HepG2 (cell line): Measurements from ENCODE around the gene BATF2. TPM values are rescaled to one million over a fixed set of nuclear protein-coding genes. Genes with fewer than 3 reads are reported as not detected.

Experiments used
- AGO2 ChIP-seq: fragments of 200-400 bp; formaldehyde crosslinking; optimal IDR thresholded peaks from 2 replicates; pipeline ENCODE3; 2017; ENCODE audit warnings: mild to moderate bottlenecking, low read depth, low read length, moderate library complexity
- HOXA9 ChIP-seq: sonication (generic); formaldehyde crosslinking; IDR thresholded peaks from 2 replicates; pipeline ENCODE4 v1.8.1; 2022; ENCODE audit warnings: missing genetic modification reagents, mild to moderate bottlenecking, moderate library complexity, borderline replicate concordance
- IKZF4 ChIP-seq: sonication (generic); formaldehyde crosslinking; IDR thresholded peaks from 2 replicates; pipeline ENCODE4 v1.5.1; 2020; ENCODE audit warnings: borderline replicate concordance, mild to moderate bottlenecking, low read depth, missing genetic modification reagents; ENCODE audit errors: not compliant biosample characterization
- ISX ChIP-seq: sonication (generic); formaldehyde crosslinking; conservative IDR thresholded peaks from 2 replicates; pipeline ENCODE4 v1.5.0; 2020; ENCODE audit warnings: missing genetic modification reagents
- REXO4 ChIP-seq: sonication (generic); formaldehyde crosslinking; IDR thresholded peaks from 2 replicates; pipeline ENCODE4 v1.8.0; 2022; ENCODE audit warnings: missing genetic modification reagents, mild to moderate bottlenecking, borderline replicate concordance
- ZFYVE20 ChIP-seq: sonication (generic); formaldehyde crosslinking; IDR thresholded peaks from 2 replicates; pipeline ENCODE4 v1.8.0; 2023; ENCODE audit warnings: low read depth, mild to moderate bottlenecking, moderate library complexity, missing genetic modification reagents, borderline replicate concordance
- ZNF17 ChIP-seq: sonication (generic); formaldehyde crosslinking; IDR thresholded peaks from 2 replicates; pipeline ENCODE4 v1.5.0; 2020; ENCODE audit warnings: mild to moderate bottlenecking, missing genetic modification reagents
- polyA plus RNA-seq, 8 experiments: library from polyadenylated mRNA; depleted of rRNA in 3 of 8; stranded (reverse) in 7 of 8; unstranded in 1 of 8; fragments of >200 nt; fragmentation: Illumina TruSeq in 4 of 8; extraction: Trizol in 4 of 8; gene quantifications; 2 replicates each; pipeline versions ENCODE4 v1.2.1 to v1.2.3, GENCODE V29; 2011 to 2016; ENCODE audit warnings: low read depth in 4 of 8, missing spikeins in 1 of 8, mixed read lengths in 1 of 8; ENCODE audit not compliant: insufficient read depth in 1 of 8
- total RNA-seq, 5 experiments: library from RNA; depleted of rRNA; stranded (reverse); fragments of >200 nt; fragmentation: Illumina TruSeq; extraction: Trizol; gene quantifications; 2 replicates each; pipeline ENCODE4 v1.2.3, GENCODE V29; 2016; ENCODE audit warnings: low read depth in 1 of 5
- TF ChIP-seq, protein P1 (sequence below): IDR thresholded peaks from 2 replicates; pipeline ENCODE4 v1.6.1; 2016; ENCODE audit warnings: mild to moderate bottlenecking
- TF ChIP-seq, protein P2 (sequence below): sonication (generic); formaldehyde crosslinking; IDR thresholded peaks from 2 replicates; pipeline ENCODE4 v1.4.0; 2020; ENCODE audit warnings: missing genetic modification reagents, borderline replicate concordance
- TF ChIP-seq, protein P3 (sequence below): sonication (generic); formaldehyde crosslinking; IDR thresholded peaks from 2 replicates; pipeline ENCODE4 v1.4.0; 2020; ENCODE audit warnings: missing genetic modification reagents

The BATF2 gene
- total and polyA plus RNA-seq, 2 of the 13 experiments (the other 11 are each of a cell fraction or from before 2014, with no cell fraction given) = 2.8 to 3.9 TPM

DNA sequence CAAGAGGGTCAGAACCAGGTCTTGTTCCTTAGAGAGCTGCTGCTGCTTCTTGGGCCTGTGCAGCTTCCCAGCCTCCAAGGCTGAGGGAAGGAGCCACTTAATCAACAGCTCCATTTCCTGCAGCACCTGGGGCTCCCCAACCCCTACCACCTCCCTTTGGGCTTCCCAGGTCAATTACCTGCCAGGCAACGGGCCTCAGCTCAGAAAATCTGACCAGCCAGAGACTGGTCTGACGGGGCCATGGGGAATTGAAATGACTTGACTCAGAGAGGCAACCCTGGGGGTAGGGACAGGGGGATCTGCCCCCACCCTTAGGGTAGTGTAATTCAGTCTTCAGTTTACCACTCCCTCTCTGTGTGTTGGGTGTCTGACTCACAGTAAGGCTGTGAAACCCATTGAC is 20.1 kb downstream of the BATF2 start (continued):
- TF ChIP-seq ZFYVE20 (CRISPR knock-in tag) = no peak
- TF ChIP-seq AGO2 = no peak
- TF ChIP-seq, protein P1, sequence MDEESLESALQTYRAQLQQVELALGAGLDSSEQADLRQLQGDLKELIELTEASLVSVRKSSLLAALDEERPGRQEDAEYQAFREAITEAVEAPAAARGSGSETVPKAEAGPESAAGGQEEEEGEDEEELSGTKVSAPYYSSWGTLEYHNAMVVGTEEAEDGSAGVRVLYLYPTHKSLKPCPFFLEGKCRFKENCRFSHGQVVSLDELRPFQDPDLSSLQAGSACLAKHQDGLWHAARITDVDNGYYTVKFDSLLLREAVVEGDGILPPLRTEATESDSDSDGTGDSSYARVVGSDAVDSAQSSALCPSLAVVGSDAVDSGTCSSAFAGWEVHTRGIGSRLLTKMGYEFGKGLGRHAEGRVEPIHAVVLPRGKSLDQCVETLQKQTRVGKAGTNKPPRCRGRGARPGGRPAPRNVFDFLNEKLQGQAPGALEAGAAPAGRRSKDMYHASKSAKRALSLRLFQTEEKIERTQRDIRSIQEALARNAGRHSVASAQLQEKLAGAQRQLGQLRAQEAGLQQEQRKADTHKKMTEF = no peak
- no peak for TF ChIP-seq REXO4
- TF ChIP-seq, protein P2, sequence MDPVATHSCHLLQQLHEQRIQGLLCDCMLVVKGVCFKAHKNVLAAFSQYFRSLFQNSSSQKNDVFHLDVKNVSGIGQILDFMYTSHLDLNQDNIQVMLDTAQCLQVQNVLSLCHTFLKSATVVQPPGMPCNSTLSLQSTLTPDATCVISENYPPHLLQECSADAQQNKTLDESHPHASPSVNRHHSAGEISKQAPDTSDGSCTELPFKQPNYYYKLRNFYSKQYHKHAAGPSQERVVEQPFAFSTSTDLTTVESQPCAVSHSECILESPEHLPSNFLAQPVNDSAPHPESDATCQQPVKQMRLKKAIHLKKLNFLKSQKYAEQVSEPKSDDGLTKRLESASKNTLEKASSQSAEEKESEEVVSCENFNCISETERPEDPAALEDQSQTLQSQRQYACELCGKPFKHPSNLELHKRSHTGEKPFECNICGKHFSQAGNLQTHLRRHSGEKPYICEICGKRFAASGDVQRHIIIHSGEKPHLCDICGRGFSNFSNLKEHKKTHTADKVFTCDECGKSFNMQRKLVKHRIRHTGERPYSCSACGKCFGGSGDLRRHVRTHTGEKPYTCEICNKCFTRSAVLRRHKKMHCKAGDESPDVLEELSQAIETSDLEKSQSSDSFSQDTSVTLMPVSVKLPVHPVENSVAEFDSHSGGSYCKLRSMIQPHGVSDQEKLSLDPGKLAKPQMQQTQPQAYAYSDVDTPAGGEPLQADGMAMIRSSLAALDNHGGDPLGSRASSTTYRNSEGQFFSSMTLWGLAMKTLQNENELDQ (CRISPR knock-in tag) = no peak
- TF ChIP-seq IKZF4 (CRISPR knock-in tag) = no peak
- TF ChIP-seq ZNF17 (CRISPR knock-in tag) = no peak
- no peak for TF ChIP-seq ISX
- no peak for TF ChIP-seq HOXA9 (CRISPR knock-in tag)
- TF ChIP-seq, protein P3, sequence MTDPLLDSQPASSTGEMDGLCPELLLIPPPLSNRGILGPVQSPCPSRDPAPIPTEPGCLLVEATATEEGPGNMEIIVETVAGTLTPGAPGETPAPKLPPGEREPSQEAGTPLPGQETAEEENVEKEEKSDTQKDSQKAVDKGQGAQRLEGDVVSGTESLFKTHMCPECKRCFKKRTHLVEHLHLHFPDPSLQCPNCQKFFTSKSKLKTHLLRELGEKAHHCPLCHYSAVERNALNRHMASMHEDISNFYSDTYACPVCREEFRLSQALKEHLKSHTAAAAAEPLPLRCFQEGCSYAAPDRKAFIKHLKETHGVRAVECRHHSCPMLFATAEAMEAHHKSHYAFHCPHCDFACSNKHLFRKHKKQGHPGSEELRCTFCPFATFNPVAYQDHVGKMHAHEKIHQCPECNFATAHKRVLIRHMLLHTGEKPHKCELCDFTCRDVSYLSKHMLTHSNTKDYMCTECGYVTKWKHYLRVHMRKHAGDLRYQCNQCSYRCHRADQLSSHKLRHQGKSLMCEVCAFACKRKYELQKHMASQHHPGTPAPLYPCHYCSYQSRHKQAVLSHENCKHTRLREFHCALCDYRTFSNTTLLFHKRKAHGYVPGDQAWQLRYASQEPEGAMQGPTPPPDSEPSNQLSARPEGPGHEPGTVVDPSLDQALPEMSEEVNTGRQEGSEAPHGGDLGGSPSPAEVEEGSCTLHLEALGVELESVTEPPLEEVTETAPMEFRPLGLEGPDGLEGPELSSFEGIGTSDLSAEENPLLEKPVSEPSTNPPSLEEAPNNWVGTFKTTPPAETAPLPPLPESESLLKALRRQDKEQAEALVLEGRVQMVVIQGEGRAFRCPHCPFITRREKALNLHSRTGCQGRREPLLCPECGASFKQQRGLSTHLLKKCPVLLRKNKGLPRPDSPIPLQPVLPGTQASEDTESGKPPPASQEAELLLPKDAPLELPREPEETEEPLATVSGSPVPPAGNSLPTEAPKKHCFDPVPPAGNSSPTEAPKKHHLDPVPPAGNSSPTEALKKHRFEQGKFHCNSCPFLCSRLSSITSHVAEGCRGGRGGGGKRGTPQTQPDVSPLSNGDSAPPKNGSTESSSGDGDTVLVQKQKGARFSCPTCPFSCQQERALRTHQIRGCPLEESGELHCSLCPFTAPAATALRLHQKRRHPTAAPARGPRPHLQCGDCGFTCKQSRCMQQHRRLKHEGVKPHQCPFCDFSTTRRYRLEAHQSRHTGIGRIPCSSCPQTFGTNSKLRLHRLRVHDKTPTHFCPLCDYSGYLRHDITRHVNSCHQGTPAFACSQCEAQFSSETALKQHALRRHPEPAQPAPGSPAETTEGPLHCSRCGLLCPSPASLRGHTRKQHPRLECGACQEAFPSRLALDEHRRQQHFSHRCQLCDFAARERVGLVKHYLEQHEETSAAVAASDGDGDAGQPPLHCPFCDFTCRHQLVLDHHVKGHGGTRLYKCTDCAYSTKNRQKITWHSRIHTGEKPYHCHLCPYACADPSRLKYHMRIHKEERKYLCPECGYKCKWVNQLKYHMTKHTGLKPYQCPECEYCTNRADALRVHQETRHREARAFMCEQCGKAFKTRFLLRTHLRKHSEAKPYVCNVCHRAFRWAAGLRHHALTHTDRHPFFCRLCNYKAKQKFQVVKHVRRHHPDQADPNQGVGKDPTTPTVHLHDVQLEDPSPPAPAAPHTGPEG = no peak
